Measurements from ENCODE around the gene NAALADL2.
"Not testable (repeated sequence)": the region's sequence is repeated elsewhere in the genome, so short reads cannot be mapped to it uniquely, and the experiment has no call there.

Gene NAALADL2

DNA sequence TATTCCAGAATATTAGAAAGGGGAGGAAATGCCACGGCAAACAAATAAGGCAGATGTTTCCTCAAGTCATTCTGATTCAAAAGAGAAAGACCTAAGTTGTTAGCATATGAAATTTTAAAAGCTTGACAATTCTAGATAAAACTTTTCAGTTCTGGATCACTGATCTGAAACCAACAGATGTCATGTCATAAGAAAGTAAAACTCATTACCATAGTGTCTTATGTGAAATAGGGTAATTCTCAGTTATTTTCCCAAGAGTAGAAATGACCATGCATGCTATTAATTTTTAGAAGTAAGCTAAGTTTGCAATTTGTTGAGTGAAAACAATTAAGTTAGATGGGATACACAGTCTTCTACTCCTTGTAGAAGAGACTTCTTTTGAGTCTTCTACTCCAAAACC is 630.3 kb downstream of the NAALADL2 start:
- DNase-seq (ENCODE audit: low spot score): no peak

DNA sequence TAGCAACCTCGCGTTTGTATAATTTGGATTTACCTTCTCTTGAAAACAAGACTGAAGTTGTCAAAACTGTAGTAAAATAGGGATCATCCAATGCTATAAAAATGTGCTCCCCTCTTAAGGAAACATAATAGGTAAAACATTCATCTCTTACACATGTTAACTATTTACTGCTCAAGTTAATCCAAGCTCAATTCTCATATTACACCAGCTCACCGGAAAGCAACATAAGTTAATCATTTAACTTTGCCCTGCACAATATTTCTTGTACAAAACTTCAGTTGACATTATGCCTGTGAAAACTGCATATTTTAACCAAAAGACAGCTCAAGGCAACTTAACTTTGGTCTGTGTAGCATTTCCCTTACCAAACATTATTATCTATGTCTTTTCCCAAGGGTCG is 634.2 kb downstream of the NAALADL2 start:
- no peak for DNase-seq (ENCODE audit: low spot score)

DNA sequence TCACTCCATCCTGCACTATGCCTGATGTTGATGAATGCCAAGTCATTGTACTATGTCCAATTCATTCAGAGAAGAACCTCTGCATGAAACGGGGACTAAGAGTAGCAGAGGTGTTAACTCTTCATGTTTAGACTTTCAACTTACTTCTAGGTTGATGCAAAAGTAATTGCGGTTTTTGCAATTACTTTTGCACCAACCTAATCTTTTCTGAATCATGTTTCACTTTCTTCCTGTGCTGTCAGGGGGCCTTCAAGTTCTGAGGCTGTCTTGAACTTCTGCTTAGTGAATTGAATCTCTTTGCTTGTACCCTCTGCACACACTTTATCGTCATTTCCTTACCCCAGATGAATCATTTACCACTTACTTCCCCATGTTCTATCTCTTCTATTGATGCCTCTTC is 636.2 kb downstream of the NAALADL2 start:
- DNase-seq (ENCODE audit: low spot score): no peak

DNA sequence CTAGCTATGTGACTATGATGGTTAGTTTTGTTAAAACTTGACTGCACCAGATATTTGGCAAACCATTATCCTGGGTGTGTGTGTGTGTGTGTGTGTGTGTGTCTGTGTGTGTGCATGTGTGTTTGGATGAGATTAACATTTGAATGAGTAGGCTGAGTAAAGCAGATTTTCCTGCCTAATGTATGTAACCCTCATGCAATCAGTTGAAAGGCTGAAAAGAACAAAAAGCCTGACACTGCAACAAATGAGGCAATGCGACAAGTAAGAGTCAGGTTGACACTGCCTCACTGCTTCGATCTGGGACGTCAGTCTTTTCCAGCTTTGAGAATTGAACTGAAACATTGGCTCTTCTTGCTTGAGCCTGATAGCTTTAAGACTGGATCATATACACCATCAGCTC is 643.0 kb downstream of the NAALADL2 start:
- no peak for DNase-seq (ENCODE audit: low spot score)

DNA sequence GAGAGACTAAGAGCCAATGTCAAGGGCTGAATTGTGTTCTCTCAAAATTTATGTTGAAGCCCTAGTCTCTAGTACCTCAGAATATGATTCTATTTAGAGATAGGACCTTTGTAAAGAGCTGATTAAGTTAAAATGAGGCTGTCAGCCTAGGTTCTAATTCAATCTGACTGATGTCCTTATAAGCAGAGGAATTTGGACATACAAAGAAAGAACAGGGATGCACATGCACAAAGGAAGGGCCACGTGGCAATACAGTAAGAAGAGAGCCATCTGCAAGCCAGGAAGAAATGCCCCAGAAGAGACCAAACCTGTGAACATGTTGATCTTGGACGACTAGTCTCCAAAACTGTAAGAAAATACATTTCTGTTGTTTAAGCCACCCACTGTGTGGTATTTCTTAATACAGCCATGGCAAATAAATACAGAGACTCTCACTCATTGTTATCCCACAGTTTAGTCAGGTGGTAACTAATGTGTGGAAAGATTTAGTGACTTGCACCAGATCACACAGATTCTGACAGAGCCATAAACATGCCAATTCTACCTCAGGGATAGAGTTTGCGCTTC is 652.2 kb downstream of the NAALADL2 start:
- DNase-seq (ENCODE audit: low spot score): no peak

DNA sequence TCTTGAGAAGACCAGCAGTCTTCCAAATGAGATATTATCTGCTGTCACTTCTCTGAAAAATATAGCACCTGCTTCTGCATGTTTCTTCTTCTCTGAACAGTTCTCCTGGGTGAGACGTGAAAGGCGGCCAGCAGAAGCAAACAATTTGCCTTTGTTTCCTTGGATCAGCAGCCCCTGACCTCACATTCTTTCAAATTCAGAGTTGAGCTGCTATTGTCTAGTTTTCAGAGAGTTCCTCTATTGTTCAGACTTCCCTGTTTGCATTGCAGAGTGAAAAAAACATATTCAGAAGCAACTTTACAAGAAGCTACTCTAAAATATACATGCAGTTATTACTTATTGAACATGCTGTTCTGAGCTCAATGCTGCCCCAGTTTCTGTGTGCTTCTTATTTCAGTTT is 653.6 kb downstream of the NAALADL2 start:
- DNase-seq (ENCODE audit: low spot score): no peak

DNA sequence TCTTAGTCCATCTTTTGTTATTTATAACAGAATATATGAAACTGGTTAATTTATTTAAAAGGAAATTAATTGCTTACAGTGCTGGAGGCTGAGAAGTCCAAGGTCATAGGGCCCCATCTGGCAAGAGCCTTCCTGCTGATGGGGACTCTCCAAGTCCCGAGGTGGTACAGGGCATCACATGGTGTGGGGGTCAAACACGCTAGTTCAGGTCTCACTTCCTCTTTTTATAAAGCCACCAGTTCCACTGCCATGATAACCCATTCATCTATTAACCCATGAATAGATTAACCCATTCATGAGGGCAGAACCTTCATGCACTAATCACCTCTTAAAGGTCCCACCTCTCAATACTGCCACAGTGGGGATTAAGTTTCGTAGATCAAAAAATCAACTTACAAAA is 659.3 kb downstream of the NAALADL2 start:
- no peak for DNase-seq (ENCODE audit: low spot score)

DNA sequence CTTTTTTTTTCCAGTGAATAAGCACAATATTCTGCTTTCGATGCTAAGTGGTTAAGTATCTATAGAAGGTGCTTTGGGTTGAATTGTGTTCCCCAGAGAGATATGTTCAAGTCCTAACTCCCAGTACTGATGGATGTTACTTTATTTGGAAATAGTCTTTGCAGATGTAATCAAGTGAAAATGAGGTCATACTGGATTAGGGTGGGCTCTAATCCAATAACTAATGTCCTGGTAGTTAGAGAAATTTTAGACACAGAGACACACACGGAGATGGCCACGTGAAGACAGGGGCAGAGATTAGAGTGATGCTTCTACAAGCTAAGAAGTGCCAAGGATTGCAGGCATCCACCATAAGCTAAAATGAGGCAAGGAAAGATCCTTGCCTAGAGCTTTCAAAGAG is 662.3 kb downstream of the NAALADL2 start:
- no peak for DNase-seq (ENCODE audit: low spot score)

DNA sequence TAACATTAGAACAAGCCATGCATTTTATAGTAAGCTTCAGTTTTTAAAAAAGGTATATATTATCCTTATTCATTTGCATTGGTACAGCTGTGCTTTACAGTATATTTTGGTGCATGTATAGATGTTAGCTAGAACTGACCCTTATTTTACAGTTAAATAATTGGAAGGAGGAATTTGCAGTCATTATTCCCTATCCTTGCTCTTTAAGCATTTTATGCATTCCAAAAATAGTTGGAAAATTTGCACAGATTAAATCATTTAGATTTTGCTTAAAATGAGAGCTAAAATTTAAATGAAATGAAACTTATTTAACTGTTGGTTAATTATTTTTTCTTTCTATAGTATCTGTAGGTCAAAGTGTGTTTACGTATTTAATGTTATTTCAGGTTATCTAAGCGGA is 667.1 kb downstream of the NAALADL2 start:
- DNase-seq (ENCODE audit: low spot score): no peak

DNA sequence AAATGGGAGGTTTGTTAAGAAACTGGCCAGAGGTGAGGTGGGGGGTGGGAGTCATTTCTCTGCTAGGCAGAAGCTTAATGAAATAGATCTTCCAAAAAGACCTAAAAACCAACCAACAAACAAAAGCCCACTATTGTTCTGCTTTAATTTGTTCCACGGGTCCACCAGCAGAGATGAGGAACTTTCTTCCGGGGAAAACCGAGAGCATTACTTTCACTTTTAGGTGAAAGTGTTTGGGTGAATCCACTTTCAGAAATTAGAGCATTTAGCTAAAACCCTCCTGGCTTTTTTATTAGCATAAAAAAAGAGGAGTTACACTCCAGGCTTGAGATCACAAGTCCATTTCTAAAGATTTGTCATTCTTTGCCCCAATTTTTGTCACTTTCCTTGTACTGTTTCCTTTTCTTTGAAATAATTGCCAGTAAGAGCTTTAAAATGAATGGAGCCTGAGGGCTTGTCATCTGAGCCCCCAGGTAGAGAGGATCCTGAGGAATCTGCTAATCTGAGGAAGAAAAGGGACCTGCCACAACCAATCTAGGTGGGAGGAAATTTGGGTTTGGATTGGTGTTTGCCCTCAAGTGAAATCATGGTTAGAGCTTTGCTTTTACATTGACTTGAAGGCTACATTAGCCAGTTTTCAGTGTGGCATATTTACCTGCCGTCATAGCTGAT is 667.6 kb downstream of the NAALADL2 start:
- no peak for DNase-seq (ENCODE audit: low spot score)

DNA sequence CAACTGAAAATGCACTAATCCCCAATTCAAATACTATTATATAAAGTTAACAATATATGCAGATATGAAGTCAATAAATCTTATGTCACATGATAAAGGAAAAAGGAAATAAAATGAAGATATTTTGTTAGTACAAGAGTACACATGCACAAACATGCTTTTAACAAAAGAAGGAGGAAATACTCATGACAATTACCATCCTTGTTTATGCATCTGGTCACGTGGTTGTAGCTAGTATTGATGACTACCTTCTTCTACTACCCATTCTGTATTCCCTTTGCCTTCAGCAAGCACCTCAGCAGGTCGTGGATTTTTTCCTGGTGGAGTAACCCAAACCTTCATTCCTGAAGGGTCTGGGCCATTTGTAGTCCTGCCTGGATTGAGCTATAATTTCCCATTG is 669.6 kb downstream of the NAALADL2 start:
- not testable (repeated sequence) for DNase-seq (ENCODE audit: low spot score)

DNA sequence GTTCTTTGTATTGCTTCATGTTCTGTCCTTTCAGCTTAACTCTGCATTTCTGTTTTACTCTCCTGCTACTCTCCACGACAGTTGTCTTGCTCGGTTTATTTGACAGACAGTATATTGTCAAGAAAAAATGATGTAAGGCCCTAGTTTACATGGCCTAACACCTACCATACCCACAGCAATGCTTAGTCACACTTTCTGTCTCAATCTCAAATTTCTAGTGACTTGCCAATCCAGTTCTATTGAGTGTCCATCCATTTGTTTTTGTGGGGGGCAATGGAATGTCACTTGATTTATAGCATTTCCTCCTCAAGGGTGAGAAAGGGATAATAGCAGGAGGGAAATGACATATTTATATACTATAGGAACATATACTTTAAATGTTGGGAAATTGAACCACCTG is 676.2 kb downstream of the NAALADL2 start:
- DNase-seq (ENCODE audit: low spot score): no peak

DNA sequence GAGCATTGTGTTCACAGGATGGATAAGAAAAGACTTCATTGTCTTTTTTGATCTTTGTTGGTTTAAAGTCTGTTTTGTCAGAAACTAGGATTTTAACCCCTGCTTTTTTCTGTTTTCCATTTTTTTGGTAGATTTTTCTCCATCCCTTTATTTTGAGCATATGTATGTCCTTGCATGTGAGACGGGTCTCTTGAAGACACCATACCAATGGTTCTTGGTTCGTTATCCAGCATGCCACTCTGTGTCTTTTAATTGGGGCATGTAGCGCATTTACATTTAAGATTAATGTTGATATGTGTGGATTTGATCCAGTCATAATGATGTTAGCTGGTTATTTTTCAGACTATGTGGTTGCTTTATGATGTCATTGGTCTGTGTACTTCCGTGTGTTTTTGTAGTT is 687.0 kb downstream of the NAALADL2 start:
- no peak for DNase-seq (ENCODE audit: low spot score)

DNA sequence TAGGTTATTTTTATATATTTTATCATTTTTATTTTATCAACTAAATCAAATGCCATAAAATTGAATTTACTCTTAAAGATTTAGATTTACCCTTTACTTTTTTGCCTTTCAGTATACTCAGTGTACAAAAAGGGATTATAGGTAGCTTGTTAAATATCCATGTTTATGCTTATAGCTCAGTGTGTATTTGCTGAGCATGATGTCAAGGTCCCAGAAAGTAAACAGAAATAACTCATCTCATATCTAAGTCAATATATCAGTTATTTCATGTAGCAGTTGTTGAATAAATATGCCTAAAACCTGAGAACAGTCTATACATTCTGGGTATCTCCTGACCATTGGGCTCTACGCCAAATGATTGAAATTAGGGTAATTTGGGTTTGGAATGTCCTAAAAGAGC is 693.8 kb downstream of the NAALADL2 start:
- DNase-seq (ENCODE audit: low spot score): no peak

DNA sequence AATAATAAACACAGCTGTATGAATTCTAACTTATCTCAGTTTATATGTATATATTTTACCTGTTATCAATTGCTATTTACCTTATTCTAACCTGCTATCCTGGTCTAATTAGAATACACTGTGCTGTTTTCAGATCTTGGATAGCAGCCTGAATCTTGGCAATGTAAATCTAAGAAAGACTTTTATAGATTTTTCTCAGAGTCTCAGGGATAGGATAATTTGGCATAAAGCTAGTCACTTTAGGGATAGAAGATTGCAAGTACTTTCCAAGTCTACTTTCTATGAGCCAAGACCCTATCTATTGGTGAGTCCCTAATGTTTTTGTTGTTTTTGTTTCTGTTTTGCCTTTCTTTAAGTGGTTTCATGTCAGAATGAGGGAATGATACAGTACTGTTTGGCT is 695.7 kb downstream of the NAALADL2 start:
- DNase-seq (ENCODE audit: low spot score): no peak

DNA sequence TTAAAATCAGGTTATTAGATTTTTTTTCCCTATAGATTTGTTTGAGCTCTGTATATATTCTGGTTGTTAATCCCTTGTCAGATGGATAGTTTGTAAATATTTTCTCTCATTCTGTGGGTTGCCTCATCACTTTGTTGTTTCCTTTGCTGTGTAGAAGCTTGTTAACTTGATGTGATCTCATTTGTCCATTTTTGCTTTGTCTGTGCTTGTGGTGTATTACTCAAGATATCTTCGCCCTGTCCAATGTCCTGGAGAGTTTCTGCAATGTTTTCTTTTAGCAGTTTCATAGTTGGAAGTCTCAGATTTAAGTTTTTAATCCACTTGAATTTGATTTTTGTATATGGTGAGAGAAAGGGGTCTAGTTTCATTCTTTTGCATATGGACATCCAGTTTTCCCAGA is 699.1 kb downstream of the NAALADL2 start:
- no peak for DNase-seq (ENCODE audit: low spot score)

DNA sequence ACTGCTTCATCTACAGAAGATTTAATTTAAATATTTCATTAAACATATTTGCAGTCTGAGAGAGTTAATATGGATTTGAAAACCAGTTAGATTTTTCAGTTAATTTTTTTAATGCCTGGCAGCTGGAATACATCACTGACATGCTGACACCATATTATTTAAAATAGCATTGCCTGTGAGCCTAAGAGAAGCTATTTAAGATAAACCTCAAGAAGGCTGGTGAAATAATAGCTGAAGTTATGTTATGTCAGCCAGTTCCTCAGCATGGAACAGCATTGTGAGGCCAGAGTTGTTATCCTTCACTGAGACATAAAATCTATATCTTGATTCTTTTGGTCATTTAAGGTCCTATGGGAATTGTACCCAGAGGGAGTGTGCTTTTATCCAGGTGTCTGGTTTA is 705.2 kb downstream of the NAALADL2 start:
- no peak for DNase-seq (ENCODE audit: low spot score)

DNA sequence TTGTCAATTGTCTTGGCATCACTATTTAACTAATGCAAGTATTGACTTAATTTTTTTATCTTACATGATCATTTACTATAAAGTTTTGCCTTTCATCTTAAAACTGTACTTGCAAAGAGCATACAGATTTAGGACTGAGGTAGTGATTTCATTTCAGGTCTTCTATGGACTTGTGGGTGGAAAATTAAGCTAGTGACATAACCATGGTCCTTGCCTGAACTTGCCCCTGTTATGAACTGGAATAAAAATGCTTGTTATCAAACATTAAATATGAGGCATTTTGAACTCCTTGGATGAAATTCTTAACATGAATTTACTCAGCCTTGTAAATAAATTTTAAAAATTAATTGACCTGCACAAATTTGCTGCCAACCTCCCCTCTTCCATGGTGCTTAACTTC is 712.0 kb downstream of the NAALADL2 start:
- DNase-seq (ENCODE audit: low spot score): no peak

DNA sequence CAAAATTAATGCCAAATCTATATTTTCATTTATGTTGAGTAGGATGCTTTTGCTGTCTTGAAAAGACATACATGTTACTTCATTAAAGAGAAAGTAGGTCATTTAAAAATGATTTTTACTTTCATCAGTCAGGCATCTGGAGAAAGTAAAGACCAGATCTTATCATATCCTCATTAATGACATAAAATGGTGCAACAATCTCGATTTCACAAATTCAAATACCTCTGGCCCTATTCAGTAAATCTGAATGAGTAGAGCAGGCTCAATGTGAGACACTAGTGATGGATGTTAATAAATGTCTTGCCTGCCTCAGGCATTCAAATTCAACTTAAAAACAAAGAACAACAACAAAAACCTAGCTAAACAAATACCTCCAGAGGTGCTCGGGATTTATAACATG is 714.1 kb downstream of the NAALADL2 start:
- DNase-seq (ENCODE audit: low spot score): no peak

DNA sequence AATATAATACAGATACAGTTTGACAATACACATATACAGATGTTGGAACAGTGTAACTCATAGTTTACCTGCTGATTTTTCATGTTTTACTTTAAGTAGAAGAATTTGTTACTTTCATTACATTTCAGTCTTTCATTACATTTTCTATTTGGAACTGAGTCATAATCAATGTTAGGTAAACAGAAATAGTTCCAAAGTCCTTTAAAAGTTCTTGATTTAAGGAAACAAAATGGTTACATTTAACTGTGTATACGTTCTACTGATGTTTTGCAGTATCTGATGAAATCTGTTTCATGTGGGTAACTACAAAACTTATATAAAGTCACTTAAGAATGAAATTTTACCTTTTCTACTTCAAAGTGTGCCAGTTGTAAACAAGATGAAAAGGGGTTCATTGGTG is 721.2 kb downstream of the NAALADL2 start:
- DNase-seq (ENCODE audit: low spot score): no peak

DNA sequence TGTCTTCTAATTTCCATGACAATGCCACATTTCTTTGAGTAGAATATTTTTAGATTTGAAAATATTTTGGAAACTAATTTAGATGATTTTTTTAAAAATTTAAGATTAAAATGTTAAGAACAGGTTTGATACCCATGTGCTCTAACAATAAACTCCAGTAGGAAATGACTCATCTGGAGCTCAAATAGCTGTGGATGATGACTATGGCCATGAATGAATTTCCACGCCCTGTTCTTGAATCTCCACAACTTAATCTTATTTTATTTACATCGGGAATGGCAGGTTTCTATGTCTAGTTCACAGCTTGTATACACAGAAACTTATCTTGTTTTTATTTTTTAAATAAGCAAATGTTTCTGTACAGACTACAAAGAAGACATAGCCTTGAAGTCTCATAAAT is 726.8 kb downstream of the NAALADL2 start:
- peak; percentile 49 for DNase-seq (ENCODE audit: low spot score)

DNA sequence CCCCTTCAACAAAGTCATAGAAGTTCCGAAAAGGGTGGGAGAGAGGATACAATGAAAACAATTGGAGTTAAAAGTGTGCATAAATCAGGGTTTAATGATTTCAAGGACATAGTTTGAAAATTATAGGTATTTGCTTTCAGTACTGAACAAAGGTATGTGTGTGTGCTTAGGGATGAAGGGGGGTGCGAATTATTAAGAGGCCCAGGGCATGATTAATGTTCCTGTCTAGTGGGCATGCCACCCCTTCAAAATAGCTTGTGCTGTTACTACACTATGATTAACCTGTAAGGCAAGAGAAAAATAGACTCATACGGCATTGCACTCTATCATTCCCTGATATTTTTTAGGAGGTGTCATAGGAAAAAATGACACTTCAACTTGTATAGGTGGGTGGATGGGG is 731.6 kb downstream of the NAALADL2 start:
- no peak for DNase-seq (ENCODE audit: low spot score)

DNA sequence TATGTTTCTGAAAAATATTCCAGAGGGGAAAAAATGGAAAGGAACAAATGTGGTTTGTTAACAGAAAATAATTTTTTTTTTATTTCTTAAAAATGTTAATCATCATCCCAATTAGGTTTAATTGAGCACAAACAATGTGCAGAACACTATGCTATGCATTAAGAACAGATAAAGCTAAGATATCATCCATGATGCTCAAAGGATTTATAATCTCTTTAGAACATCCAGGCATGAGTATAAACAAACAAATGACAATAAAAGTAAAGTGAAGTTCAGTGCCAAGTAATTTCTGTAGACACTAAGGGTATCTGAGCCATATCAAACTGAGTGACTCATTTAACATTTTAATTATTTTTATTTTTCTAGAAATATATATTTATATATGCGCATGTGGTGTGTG is 732.2 kb downstream of the NAALADL2 start:
- DNase-seq (ENCODE audit: low spot score): no peak

DNA sequence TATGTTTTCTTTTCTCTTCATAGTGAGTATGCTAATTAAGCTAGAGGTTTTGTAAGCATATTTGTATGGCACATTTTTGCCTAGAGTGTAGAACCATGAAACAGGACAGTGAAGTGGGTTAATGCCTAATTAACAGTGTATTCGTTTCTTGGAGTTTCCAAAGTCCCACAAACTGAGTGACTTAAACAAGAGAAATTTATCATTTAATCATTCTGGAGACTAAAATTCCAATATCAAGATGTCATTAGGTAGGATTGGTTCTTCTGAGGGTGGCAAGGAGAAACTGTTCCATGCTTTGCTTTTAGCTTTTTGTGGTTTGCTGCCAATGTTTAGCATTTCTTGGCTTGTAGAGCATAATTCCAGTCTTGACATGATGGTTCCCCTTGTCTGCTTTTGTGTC is 734.2 kb downstream of the NAALADL2 start:
- no peak for DNase-seq (ENCODE audit: low spot score)

All from RKO (cell line).